Embryonic facial prominence (tissue), 1 donor: ENCODE results near the gene MEGF11.

Source experiments
- DNase-seq: peaks from one replicate; pipeline ENCODE4 v3.0.0-alpha.2; 2016; ENCODE audit errors: extremely low spot score

Gene MEGF11

GRCh38 chr15:66092053-66093016 is 161.2 kb downstream of the MEGF11 start:
- DNase-seq = no peak

- no peak for DNase-seq
These were observed 164.0 kb downstream of the MEGF11 start for GRCh38 chr15:66089509-66089908.

- no peak for DNase-seq
These were observed 164.5 kb downstream of the MEGF11 start for GRCh38 chr15:66089049-66089448.

- DNase-seq = no peak
These were observed 168.4 kb downstream of the MEGF11 start for GRCh38 chr15:66085128-66085527.

- no peak for DNase-seq
These were observed 168.8 kb downstream of the MEGF11 start for GRCh38 chr15:66084704-66085103.

- DNase-seq = no peak
These were observed 172.7 kb downstream of the MEGF11 start for GRCh38 chr15:66080717-66081398.

- DNase-seq = no peak
These were observed 174.6 kb downstream of the MEGF11 start for GRCh38 chr15:66078929-66079275.

- no peak for DNase-seq
These were observed 175.2 kb downstream of the MEGF11 start for GRCh38 chr15:66078196-66078928.

- no peak for DNase-seq
These were observed 176.3 kb downstream of the MEGF11 start for GRCh38 chr15:66077320-66077663.

- DNase-seq = no peak
These were observed 176.8 kb downstream of the MEGF11 start for GRCh38 chr15:66076591-66077319.

GRCh38 chr15:66075947-66076346 is 177.6 kb downstream of the MEGF11 start:
- DNase-seq = no peak

GRCh38 chr15:66072616-66073361 is 180.8 kb downstream of the MEGF11 start:
- no peak for DNase-seq

GRCh38 chr15:66071921-66072295 is 181.6 kb downstream of the MEGF11 start:
- DNase-seq = no peak

GRCh38 chr15:66071160-66071920 is 182.2 kb downstream of the MEGF11 start:
- DNase-seq = no peak

GRCh38 chr15:66070220-66070934 is 183.2 kb downstream of the MEGF11 start:
- DNase-seq = no peak

- no peak for DNase-seq
These were observed 183.8 kb downstream of the MEGF11 start for GRCh38 chr15:66069751-66070150.

- no peak for DNase-seq
These were observed 184.7 kb downstream of the MEGF11 start for GRCh38 chr15:66068801-66069200.

GRCh38 chr15:66067687-66068086 is 185.9 kb downstream of the MEGF11 start:
- DNase-seq = no peak

- no peak for DNase-seq
These were observed 187.1 kb downstream of the MEGF11 start for GRCh38 chr15:66066481-66066880.

GRCh38 chr15:66066005-66066404 is 187.5 kb downstream of the MEGF11 start:
- DNase-seq = no peak
